ENCODE measurements around the gene PLAAT3. TPM values are rescaled to one million over a fixed set of nuclear protein-coding genes. Genes with fewer than 3 reads are reported as not detected.

PLAAT3 gene
- total RNA-seq, 1 donor from 2014 or later: 65.4 TPM

GRCh38 chr11:63612181-63612580 is 2.1 kb downstream of the PLAAT3 start:
- Mint-ChIP-seq H3K27ac (no peak overlapping the region), H3K4me1 (ENCODE audit: unreplicated experiment) (peaks cover 25% of the 10 kb centered on the region), H3K27me3 (peaks cover 15% of the 10 kb centered on the region), H3K36me3 (no peaks in the 10 kb centered on the region), H3K9me3 (no peaks in the 10 kb centered on the region), H3K4me3 (peak overlapping the region; percentile 88)
- no peak for DNase-seq (ENCODE audit: extremely low spot score, unreplicated experiment)
- TF ChIP-seq CTCF (conservative IDR thresholded peaks at IDR 0.05): no peak

GRCh38 chr11:63611395-63611747 is 2.9 kb downstream of the PLAAT3 start:
- TF ChIP-seq CTCF (conservative IDR thresholded peaks at IDR 0.05): peak; percentile 35
- DNase-seq (ENCODE audit: extremely low spot score, unreplicated experiment): no peak
- Mint-ChIP-seq H3K36me3 (no peaks in the 10 kb centered on the region), H3K27me3 (peaks cover 15% of the 10 kb centered on the region), H3K27ac (peak overlapping the region; percentile 52), H3K4me3 (peak overlapping the region; percentile 66), H3K9me3 (no peaks in the 10 kb centered on the region), H3K4me1 (ENCODE audit: unreplicated experiment) (peaks cover 25% of the 10 kb centered on the region)

GRCh38 chr11:63610604-63611394 is 3.4 kb downstream of the PLAAT3 start:
- H3K4me1 Mint-ChIP-seq (ENCODE audit: unreplicated experiment): peaks cover 25% of the 10 kb centered on the region
- no peaks in the 10 kb centered on the region for H3K9me3 Mint-ChIP-seq
- DNase-seq (ENCODE audit: extremely low spot score, unreplicated experiment): no peak
- peaks cover 13% of the 10 kb centered on the region for H3K27me3 Mint-ChIP-seq
- TF ChIP-seq CTCF (conservative IDR thresholded peaks at IDR 0.05): peak; percentile 61
- peak overlapping the region; percentile 66 for H3K4me3 Mint-ChIP-seq
- H3K36me3 Mint-ChIP-seq: no peaks in the 10 kb centered on the region
- peak overlapping the region; percentile 52 for H3K27ac Mint-ChIP-seq

GRCh38 chr11:63609971-63610580 is 4.2 kb downstream of the PLAAT3 start:
- Mint-ChIP-seq H3K4me3 (peak overlapping the region; percentile 66), H3K36me3 (no peaks in the 10 kb centered on the region), H3K27me3 (peaks cover 13% of the 10 kb centered on the region), H3K4me1 (ENCODE audit: unreplicated experiment) (peaks cover 25% of the 10 kb centered on the region), H3K27ac (peak overlapping the region; percentile 52), H3K9me3 (no peaks in the 10 kb centered on the region)
- no peak for DNase-seq (ENCODE audit: extremely low spot score, unreplicated experiment)
- no peak for TF ChIP-seq CTCF (conservative IDR thresholded peaks at IDR 0.05)

- Mint-ChIP-seq H3K4me1 (ENCODE audit: unreplicated experiment) (peaks cover 29% of the 10 kb centered on the region), H3K4me3 (peak overlapping the region; percentile 66), H3K36me3 (no peaks in the 10 kb centered on the region), H3K27me3 (peaks cover 11% of the 10 kb centered on the region), H3K9me3 (no peaks in the 10 kb centered on the region), H3K27ac (peak overlapping the region; percentile 52)
- no peak for DNase-seq (ENCODE audit: extremely low spot score, unreplicated experiment)
- no peak for TF ChIP-seq CTCF (conservative IDR thresholded peaks at IDR 0.05)
Observed at GRCh38 chr11:63609536-63609935, 4.7 kb downstream of the PLAAT3 start.
